ENCODE measurements around the gene OR51E1. TPM values are rescaled to one million over a fixed set of nuclear protein-coding genes. Genes with fewer than 3 reads are reported as not detected.

The OR51E1 gene
- total RNA-seq, 2 donors from 2014 or later: 0.21 TPM; not detected in 1

GRCh38 chr11:4654635-4655369 is 11.0 kb downstream of the OR51E1 start:
- Histone ChIP-seq H3K27ac (no peak overlapping the region), H3K36me3 (no peaks in the 10 kb centered on the region), H3K4me1 (ENCODE audit: control insufficient read depth in 1 of 2, low read depth in 2 of 2) (no peaks in the 10 kb centered on the region), H3K27me3 (replicated peaks; ENCODE audit: insufficient read depth) (no peaks in the 10 kb centered on the region), H3K9me3 (no peaks in the 10 kb centered on the region), H3K4me3 (no peak overlapping the region)
- no peak for TF ChIP-seq CTCF (IDR thresholded peaks at IDR 0.05)
- no peak for DNase-seq (ENCODE audit: low spot score)
- no peak for ATAC-seq (ENCODE audit: insufficient number of reproducible peaks, low FRiP score, low read depth)

- no peak for TF ChIP-seq CTCF (IDR thresholded peaks at IDR 0.05)
- DNase-seq (ENCODE audit: low spot score) (no peak), ATAC-seq (ENCODE audit: insufficient number of reproducible peaks, low FRiP score, low read depth) (no peak)
- no peak overlapping the region for H3K4me3 ChIP-seq
- H3K9me3 ChIP-seq: no peaks in the 10 kb centered on the region
- H3K4me1 ChIP-seq (ENCODE audit: control insufficient read depth in 1 of 2, low read depth in 2 of 2): no peaks in the 10 kb centered on the region
- H3K36me3 ChIP-seq: no peaks in the 10 kb centered on the region
- no peaks in the 10 kb centered on the region for H3K27me3 ChIP-seq (replicated peaks; ENCODE audit: insufficient read depth)
- no peak overlapping the region for H3K27ac ChIP-seq
Observed at GRCh38 chr11:4658629-4659445, 15.1 kb downstream of the OR51E1 start.

- Histone ChIP-seq H3K27ac (no peak overlapping the region), H3K4me1 (ENCODE audit: control insufficient read depth in 1 of 2, low read depth in 2 of 2) (no peaks in the 10 kb centered on the region), H3K4me3 (no peak overlapping the region), H3K27me3 (replicated peaks; ENCODE audit: insufficient read depth) (no peaks in the 10 kb centered on the region), H3K9me3 (no peaks in the 10 kb centered on the region), H3K36me3 (no peaks in the 10 kb centered on the region)
- DNase-seq (ENCODE audit: low spot score): no peak
- no peak for ATAC-seq (ENCODE audit: insufficient number of reproducible peaks, low FRiP score, low read depth)
- TF ChIP-seq CTCF (IDR thresholded peaks at IDR 0.05): no peak
Observed at GRCh38 chr11:4662876-4663275, 19.1 kb downstream of the OR51E1 start.

- no peak for ATAC-seq (ENCODE audit: insufficient number of reproducible peaks, low FRiP score, low read depth)
- no peaks in the 10 kb centered on the region for H3K9me3 ChIP-seq
- no peak overlapping the region for H3K27ac ChIP-seq
- no peak for TF ChIP-seq CTCF (IDR thresholded peaks at IDR 0.05)
- no peaks in the 10 kb centered on the region for H3K27me3 ChIP-seq (replicated peaks; ENCODE audit: insufficient read depth)
- no peaks in the 10 kb centered on the region for H3K36me3 ChIP-seq
- no peak for DNase-seq (ENCODE audit: low spot score)
- H3K4me1 ChIP-seq (ENCODE audit: control insufficient read depth in 1 of 2, low read depth in 2 of 2): no peaks in the 10 kb centered on the region
- no peak overlapping the region for H3K4me3 ChIP-seq
Observed at GRCh38 chr11:4664183-4664582, 20.4 kb downstream of the OR51E1 start.

GRCh38 chr11:4664786-4665185 is 21.0 kb downstream of the OR51E1 start:
- H3K27me3 ChIP-seq (replicated peaks; ENCODE audit: insufficient read depth): no peaks in the 10 kb centered on the region
- DNase-seq (ENCODE audit: low spot score): no peak
- no peak overlapping the region for H3K27ac ChIP-seq
- no peaks in the 10 kb centered on the region for H3K36me3 ChIP-seq
- no peaks in the 10 kb centered on the region for H3K9me3 ChIP-seq
- H3K4me1 ChIP-seq (ENCODE audit: control insufficient read depth in 1 of 2, low read depth in 2 of 2): no peaks in the 10 kb centered on the region
- no peak overlapping the region for H3K4me3 ChIP-seq
- ATAC-seq (ENCODE audit: insufficient number of reproducible peaks, low FRiP score, low read depth): no peak
- no peak for TF ChIP-seq CTCF (IDR thresholded peaks at IDR 0.05)

Data from thoracic aorta (tissue), 2 donors.